Stimulated activated naive CD8-positive, alpha-beta T cell treated with anti-CD3 and anti-CD28 coated beads, Interleukin-15, Interleukin-2, amounts not matched to agents 100 U/mL and 50 U/mL, for 24 hours (primary cell): Measurements from ENCODE around the gene NINJ2.

Experiments
- ATAC-seq: fragments of 150-1000 bp; cut with Tn5 transposase; one replicate; pipeline ENCODE4 v1.10.0; 2021
- DNase-seq: peaks from one replicate; pipeline ENCODE4 v3.0.0; 2021

NINJ2 gene

DNA sequence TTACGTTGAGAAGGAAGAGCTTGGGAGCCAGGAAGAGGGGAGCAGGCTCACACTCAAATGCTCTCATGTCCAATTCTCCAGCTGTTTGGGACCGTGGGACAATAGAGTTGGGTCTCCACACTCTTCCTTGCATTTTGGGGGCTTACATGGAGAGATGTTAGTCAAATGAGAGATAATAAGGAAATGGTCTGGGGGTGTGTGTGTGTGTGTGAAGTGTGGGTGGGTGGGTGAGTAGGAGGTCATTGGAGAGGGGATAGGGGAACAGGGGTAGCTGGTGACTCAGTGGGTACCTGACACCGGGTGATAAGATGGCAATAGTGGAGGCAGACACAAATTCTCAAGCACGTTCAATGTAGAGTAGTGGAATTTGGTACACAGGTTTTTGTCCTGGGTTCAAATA is 135.5 kb downstream of the NINJ2 start:
- no peak for DNase-seq
- ATAC-seq, result no peak

DNA sequence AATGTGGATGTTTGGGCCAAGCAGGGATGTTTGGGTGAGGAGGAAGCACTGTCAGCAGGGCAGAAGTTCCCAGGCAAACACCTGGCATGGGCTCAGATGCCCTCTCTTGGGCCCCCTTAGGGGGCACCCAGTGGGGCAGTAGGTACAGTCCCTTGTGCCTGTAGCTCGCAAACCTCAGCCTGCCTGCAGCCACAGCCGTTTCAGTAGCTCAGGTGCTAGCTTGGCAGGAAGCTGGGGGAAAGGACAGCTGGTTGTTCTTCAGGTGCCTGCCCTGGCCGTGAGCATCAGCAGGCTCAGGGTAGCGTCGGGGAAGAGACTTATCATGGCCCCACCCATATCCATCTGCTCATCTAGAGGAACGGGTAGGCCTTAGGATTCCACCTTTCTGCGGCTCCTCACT is 136.0 kb downstream of the NINJ2 start:
- DNase-seq, result no peak
- no peak for ATAC-seq

DNA sequence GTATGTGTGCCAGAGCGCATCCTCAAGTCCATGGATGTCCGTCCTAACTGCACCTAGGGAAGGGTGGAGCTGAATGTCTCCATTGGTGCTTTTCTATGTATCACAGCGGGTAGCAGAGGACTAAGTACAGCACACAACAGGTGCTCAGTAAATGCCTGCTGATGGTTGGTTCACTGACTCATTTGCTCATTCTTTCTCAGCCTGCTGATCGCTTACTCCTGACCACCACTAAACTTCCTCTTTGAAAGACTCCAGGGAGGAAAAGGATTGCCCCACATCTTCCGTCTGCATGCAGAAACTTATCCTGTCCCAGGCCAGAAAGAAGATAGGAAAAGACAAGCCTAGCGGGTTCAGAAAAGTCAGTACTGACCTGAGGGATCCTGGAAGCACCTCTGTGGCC is 137.2 kb downstream of the NINJ2 start:
- ATAC-seq, result no peak
- no peak for DNase-seq

DNA sequence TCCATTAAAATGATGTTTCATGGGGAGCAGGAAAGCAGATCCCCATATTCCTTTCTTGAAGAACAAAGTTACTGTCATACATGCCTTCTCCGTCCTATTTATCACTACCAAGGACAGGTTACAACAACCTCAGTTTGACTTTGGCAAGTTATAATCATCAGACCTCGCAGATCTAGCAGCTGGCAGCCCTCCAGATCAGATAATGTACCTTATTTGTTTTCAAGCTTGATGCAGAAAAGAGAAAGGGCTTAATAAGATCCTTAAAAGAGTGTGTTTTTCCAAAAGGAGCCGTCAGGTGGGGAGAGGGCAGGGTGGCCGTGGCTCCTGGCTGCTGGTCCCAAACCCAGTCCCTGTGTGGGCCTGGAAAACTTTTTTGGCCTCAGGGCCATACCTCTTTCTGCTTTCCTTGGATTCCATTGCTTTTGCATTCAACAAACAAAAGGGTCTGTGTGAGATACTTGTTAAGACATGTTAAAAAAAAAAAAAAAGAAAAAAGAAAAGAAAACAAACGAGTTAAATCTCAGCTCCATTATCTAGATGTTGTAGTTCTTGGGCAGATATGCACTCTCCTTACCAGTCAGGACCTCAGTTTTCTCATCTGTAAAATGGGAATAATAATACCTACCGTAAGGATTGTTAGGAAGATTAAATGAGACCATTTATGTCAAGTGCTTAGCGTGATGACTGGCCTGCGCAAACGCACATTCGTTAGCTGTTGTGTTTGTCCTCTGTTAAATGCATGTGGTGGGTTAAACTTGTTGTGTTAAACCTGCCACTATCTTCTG is 138.9 kb downstream of the NINJ2 start:
- no peak for DNase-seq
- no peak for ATAC-seq

DNA sequence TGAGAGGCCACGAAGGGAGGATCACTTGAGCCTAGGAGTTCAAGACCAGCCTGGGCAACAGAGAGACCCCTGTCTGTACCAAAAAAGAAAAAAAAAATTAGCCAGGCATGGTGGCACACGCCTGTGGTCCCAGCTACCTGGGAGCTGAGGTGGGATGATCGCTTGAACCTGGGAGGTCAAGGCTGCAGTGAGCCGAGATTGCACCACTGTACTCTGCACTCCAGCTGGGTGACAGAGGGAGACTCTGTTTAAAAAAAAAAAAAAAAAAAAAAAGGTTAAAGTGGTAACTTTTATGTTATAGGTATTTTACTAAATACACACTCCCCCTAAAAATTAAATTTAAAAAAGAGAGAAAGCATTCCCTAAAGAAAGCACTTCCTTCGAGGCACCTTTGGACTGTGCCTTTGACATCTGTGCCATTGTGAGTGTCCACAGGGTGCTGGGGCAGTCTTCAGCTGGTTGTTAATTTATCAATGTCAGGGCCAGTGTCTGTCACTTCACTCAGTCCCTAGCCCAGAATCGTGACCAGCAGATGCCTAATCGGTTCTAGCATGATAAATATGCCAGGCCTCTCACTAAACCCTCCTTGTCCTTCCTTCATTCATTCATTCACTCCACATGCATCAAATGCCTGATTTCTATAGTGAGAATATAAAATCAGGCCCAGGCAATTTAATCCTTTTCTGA is 140.4 kb downstream of the NINJ2 start:
- DNase-seq, result no peak
- ATAC-seq, result no peak

DNA sequence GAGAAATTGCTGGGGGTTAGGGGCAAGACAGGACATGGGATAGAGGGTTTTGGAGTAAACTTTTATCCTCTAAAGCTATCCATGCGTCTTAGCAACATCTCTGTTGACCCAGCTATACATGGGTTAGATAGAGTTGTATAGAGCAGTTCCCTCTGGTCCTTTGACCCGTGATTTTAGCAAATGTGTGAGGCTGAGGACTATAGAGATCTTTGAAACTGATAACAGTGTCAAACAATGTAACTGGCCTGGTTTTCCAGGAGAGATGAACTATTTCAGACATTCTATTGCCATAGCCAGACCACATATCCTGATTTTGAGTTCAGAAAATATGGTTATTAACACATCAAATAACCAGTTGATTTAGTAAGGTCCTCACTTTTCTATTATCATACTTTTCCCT is 143.1 kb downstream of the NINJ2 start:
- DNase-seq (no peak), ATAC-seq (no peak)

DNA sequence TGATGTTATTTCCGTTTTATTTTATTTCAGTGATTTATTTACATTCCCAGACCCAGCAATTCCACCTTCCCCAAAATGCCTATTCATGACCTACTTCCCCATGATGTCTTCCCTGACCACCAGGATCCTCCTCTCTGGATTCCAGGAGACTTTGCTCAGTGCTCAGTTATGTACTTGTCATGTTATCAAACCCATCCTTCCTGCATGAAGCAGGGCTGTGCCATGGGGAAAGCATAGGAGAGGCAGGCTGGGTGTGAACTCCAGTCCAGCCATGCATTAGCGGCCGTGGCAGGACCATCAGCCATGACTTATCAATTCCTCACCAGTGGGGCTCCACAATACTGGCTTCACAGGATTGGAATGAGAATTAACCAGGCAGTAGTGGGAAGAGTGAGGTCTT is 145.7 kb downstream of the NINJ2 start:
- ATAC-seq (no peak), DNase-seq (no peak)
